ENCODE measurements around the gene IRF2. TPM values are rescaled to one million over a fixed set of nuclear protein-coding genes. Genes with fewer than 3 reads are reported as not detected.

The IRF2 gene
- total RNA-seq, 3 donors from 2014 or later (not counting 1 experiment from before 2014, with no cell fraction given): 50.6 to 68.5 (median 59.8) TPM

DNA sequence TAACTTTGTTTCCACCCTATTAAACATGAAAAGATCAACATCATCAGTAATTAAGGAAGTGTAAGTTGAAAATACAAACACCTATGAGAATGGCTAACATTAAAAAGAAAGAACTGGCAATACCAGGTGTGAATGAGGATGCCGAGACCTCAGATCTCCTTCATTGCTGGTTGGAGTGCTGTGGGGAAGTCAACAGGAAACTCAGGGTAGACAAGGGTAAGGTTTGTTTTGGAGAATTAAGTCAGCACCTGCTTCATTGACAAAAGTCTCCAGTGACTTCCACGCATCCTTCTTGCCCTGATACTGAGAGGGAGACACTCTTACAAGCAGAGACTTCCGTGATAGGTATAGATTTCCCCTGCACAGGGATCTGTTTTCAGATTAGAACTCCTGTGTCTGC, 106.1 kb downstream of the IRF2 start:
- Mint-ChIP-seq H3K9me3 (no peaks in the 10 kb centered on the region), H3K27me3 (ENCODE audit: low read depth in 2 of 2) (no peaks in the 10 kb centered on the region), H3K27ac (no peak overlapping the region), H3K4me1 (peaks cover 33 to 36% of the 10 kb centered on the region in 2 donors), H3K36me3 (no peaks in the 10 kb centered on the region), H3K4me3 (no peak overlapping the region)
- H3K27me3 ChIP-seq (ENCODE audit: control insufficient read depth, insufficient read depth, low read length): no peaks in the 10 kb centered on the region
- TF ChIP-seq, protein P1, sequence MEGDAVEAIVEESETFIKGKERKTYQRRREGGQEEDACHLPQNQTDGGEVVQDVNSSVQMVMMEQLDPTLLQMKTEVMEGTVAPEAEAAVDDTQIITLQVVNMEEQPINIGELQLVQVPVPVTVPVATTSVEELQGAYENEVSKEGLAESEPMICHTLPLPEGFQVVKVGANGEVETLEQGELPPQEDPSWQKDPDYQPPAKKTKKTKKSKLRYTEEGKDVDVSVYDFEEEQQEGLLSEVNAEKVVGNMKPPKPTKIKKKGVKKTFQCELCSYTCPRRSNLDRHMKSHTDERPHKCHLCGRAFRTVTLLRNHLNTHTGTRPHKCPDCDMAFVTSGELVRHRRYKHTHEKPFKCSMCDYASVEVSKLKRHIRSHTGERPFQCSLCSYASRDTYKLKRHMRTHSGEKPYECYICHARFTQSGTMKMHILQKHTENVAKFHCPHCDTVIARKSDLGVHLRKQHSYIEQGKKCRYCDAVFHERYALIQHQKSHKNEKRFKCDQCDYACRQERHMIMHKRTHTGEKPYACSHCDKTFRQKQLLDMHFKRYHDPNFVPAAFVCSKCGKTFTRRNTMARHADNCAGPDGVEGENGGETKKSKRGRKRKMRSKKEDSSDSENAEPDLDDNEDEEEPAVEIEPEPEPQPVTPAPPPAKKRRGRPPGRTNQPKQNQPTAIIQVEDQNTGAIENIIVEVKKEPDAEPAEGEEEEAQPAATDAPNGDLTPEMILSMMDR (IDR thresholded peaks at IDR 0.05): no peak
- intact Hi-C loops (cut with micrococcal nuclease): no loop called here
- 85% methylated on average over 3 of the region's 3 CpGs for WGBS (ENCODE audit: insufficient coverage)
- no peak for DNase-seq
- ATAC-seq: no peak
- no peak overlapping the region for H3K27ac ChIP-seq (ENCODE audit: low read length)
- peaks cover 30% of the 10 kb centered on the region for H3K4me1 ChIP-seq (ENCODE audit: control insufficient read depth, insufficient read depth, low read length)
- no peak overlapping the region for H3K4me3 ChIP-seq (ENCODE audit: low read length)
- H3K36me3 ChIP-seq (ENCODE audit: control insufficient read depth, insufficient read depth, low read length): no peaks in the 10 kb centered on the region
- H3K9me3 ChIP-seq (ENCODE audit: control insufficient read depth, insufficient read depth, low read length): no peaks in the 10 kb centered on the region

DNA sequence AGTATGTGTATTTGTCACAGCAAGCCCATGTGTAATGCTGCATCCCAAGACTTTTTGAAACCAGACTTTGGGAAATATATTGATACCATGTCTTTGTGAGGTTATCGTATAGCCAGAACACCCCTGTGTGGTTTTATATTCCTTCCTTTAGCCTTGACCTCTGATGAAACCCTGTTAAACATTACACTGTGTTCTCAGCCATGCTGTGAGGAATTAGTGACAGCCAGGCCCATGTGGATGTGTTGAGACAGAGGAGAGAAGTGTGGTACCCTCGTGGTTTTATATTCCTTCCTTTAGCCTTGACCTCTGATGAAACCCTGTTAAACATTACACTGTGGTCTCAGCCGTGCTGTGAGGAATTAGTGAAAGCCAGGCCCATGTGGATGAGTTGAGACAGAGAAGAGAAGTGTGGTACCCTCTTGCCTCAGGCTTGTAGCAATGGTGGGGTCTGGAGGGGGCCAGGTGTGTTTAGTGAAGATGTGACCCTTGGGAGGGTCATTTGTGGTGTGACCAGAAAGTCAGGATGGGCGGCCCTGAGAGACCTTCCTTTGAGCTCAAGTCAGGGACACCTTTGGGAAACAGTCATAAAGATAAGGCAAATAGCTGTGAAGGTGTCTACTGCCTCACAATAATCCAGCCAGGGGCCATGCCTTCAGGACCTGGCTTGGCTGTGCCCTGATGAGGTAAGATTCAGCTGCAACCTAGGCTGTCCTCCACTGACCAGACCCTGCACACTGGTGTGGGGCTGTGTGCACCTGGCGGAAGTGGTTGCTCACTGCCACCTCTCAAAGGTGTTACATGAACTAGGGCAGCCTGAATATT, 110.0 kb downstream of the IRF2 start:
- Mint-ChIP-seq H3K9me3 (no peaks in the 10 kb centered on the region), H3K27me3 (ENCODE audit: low read depth in 2 of 2) (no peaks in the 10 kb centered on the region), H3K36me3 (no peaks in the 10 kb centered on the region), H3K27ac (peak overlapping the region; percentile 93 to 94), H3K4me3 (peak overlapping the region; percentile 85), H3K4me1 (peaks cover 33 to 43% of the 10 kb centered on the region in 2 donors)
- no peak for DNase-seq
- Histone ChIP-seq H3K9me3 (ENCODE audit: control insufficient read depth, insufficient read depth, low read length) (no peaks in the 10 kb centered on the region), H3K4me1 (ENCODE audit: control insufficient read depth, insufficient read depth, low read length) (peaks cover 34% of the 10 kb centered on the region), H3K36me3 (ENCODE audit: control insufficient read depth, insufficient read depth, low read length) (no peaks in the 10 kb centered on the region), H3K27me3 (ENCODE audit: control insufficient read depth, insufficient read depth, low read length) (no peaks in the 10 kb centered on the region), H3K4me3 (ENCODE audit: low read length) (no peak overlapping the region), H3K27ac (ENCODE audit: low read length) (peak overlapping the region; percentile 46)
- TF ChIP-seq, protein P1 (IDR thresholded peaks at IDR 0.05): no peak
- intact Hi-C loops (cut with micrococcal nuclease): no loop called here
- peak; percentile 72 to 88 (median 78) for ATAC-seq
- 35% methylated on average over 5 of the region's 5 CpGs for WGBS (ENCODE audit: insufficient coverage)

DNA sequence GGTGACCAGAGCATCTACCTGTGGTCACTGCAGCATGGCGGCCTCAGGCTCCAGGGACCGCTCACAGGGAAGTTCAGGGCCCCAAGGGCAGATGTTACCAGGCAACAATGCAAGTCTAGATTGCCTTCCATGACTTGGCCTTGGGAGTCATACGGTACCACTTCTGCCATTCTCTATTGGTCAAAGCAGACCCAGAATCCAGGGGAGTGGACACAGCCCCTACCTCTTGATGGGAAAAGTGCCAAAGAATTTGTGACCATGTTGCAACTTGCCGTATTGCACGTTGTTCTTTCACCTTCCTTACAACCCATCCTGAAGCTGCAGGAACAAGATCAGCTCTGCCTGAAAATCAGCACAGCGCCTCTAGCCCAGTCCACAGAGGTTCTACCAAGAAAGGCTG, 111.1 kb downstream of the IRF2 start:
- Histone ChIP-seq H3K36me3 (ENCODE audit: control insufficient read depth, insufficient read depth, low read length) (no peaks in the 10 kb centered on the region), H3K27ac (ENCODE audit: low read length) (no peak overlapping the region), H3K9me3 (ENCODE audit: control insufficient read depth, insufficient read depth, low read length) (no peaks in the 10 kb centered on the region), H3K4me3 (ENCODE audit: low read length) (no peak overlapping the region), H3K4me1 (ENCODE audit: control insufficient read depth, insufficient read depth, low read length) (peaks cover 34% of the 10 kb centered on the region), H3K27me3 (ENCODE audit: control insufficient read depth, insufficient read depth, low read length) (no peaks in the 10 kb centered on the region)
- intact Hi-C loops (cut with micrococcal nuclease): no loop called here
- Mint-ChIP-seq H3K27me3 (ENCODE audit: low read depth in 2 of 2) (no peaks in the 10 kb centered on the region), H3K4me3 (no peak overlapping the region), H3K9me3 (no peaks in the 10 kb centered on the region), H3K4me1 (peaks cover 33 to 43% of the 10 kb centered on the region in 2 donors), H3K27ac (no peak overlapping the region), H3K36me3 (no peaks in the 10 kb centered on the region)
- TF ChIP-seq, protein P1 (IDR thresholded peaks at IDR 0.05): no peak
- WGBS (ENCODE audit: insufficient coverage): 98% methylated on average over 6 of the region's 6 CpGs
- ATAC-seq (no peak), DNase-seq (no peak)
